HG02973 (cell line): ENCODE data around the gene TFF1.
A peak's percentile ranks its signal among the peaks of the same experiment; 100 is the strongest.

Source experiments
- ATAC-seq: cut with Tn5 transposase; IDR thresholded peaks from one replicate; pipeline ENCODE4 v1.9.1; 2021; ENCODE audit warnings: moderate library complexity; ENCODE audit not compliant: unreplicated experiment

The TFF1 gene

GRCh38 chr21:42400525-42400924 lies 34.2 kb upstream of the TFF1 start:
- ATAC-seq = no peak

DNA sequence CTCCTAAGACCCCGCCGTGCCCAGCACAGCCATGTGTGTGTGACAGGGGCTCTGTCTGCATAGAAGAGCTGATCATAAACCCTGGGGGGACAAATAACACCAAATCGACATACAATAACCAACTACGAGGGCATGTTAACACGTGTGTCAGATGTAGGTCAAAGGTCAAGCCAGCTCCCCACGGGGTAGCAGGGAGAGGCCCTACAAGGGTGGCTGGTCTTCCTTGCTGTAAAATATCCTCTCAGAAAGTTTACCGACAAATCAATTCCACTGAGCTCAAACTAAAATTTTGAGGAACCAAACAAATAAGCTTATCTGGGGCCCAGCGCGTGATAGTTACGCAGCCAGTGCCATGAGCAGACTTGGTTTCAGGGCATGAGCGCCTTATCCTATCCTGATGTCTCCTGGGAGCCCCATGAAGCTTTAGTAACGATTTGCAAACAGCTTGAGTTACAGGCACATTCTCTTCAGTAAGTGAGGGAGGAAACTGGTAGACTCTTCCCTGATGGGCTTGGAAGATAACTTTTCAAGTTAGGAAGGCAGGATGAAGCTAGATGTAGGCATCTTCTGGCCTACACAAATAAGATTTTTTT lies 32.2 kb upstream of the TFF1 start:
- ATAC-seq = no peak

- no peak for ATAC-seq
These were observed 31.5 kb upstream of the TFF1 start for GRCh38 chr21:42397746-42398394.

GRCh38 chr21:42396799-42397745 lies 30.7 kb upstream of the TFF1 start:
- no peak for ATAC-seq

DNA sequence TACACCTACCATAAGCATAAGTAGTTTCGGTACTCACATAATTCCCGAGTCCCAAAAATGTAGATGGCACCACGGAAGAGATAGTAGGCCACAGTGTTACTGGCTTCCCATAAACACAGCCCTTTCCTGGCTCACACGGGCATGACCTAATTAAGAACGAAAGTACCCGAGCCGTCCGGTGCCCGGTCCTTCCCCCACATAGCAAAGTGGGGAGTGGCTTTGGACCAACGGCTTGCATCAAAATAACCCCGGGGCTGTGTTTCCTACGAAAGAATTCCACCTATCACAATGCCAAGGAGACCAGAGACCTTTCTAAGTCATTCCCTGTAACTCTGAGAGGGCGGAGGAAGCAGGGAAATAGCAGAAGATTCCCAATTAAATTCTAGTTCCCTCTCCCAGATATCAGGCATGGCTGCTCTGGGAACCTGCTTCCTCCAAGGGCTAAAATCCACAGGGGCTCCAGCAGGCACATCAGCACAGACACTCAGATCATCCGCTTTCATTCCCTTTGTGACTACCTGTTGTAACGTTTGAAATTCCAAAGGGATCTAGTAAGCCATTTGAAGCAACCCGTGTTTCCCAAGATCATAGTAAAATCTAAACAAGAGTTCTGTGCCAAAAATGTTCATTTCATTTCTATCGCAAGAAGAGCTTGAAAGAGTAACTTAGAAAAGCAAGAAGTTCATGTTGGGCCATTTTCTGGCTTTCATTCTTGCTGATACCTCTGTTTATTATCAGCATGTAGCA lies 29.7 kb upstream of the TFF1 start, which contains the start of gene TMPRSS3:
TSS of gene TMPRSS3 (minus strand) at position 148 of the 747 bp plus-strand sequence. CDS start 635 bp downstream, outside the sequence.
- ATAC-seq = no peak

DNA sequence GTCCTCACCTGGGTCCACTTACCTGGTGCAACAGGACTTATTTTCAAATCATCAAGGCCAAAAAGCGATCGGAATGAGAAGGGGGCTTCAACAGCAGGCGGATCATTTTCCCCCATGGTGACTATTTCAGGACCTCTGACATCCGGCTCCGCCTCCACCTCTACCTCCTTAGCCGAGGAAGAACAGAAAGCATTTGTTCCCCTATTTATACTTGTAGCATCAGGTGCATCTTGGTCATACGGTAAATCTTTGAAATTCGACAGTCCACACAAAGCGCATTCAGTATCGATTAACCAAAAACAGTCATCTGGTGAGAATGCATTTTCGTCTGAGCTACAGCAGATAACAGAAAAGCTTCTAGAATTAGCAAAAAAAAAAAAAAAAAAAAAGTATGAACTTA lies 29.0 kb upstream of the TFF1 start:
- no peak for ATAC-seq

DNA sequence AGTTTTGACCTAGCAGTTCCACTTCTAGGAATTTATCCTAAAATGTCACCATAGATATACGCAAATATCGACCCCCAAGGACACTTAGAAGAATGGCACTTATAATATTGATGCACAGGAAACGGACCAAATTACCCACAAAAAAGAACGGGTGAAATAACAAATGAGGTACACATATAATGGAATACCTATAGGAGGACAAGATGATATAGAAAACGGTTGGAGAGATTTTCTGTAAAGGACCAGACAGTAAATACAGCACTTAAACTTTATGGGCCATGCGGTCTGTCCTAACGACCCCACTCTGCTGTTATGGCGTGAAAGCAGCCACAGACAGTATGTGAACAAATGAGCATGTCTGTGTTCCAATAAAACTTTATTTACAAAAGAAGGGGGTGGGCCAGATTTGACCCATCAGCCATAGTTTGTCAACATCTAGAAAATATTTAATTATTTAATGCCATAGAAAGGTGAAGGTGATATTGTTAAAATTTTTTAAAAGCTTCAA lies 27.2 kb upstream of the TFF1 start:
- ATAC-seq = no peak

DNA sequence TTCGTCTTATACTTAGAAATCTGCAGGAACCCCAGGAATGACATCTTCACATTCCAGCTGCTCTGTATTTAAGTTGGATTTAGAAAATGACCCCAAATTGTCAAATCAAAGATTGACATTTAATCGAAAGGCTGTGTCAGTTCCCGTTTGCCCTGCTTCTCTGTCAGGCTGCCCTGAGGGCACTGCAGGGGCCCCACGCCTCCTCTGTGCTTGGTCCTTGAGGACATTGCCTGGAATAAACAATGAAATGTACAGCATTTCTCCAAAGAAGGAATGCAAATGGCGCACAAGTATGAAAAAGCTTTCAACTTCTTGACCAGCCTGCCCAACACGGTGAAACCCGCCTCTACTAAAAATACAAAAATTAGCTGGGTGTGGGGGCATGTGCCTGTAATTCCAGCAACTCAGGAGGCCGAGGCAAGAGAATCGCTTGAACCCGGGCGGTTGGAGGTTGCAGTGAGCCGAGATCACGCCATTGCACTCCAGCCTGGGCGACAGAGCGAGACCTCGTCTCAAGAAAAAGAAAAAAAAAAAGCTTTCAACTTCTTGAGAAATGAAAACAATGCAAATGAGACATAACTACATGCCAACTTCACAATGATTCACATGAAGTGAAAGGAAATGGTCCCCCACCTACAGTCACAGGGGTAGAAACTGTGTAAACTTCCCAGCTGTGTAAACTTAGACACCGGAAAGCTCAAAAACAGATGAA lies 26.6 kb upstream of the TFF1 start:
- peak; percentile 56 for ATAC-seq

GRCh38 chr21:42391297-42391696 lies 25.0 kb upstream of the TFF1 start:
- no peak for ATAC-seq

- no peak for ATAC-seq
These were observed 24.4 kb upstream of the TFF1 start for GRCh38 chr21:42390696-42391095.

DNA sequence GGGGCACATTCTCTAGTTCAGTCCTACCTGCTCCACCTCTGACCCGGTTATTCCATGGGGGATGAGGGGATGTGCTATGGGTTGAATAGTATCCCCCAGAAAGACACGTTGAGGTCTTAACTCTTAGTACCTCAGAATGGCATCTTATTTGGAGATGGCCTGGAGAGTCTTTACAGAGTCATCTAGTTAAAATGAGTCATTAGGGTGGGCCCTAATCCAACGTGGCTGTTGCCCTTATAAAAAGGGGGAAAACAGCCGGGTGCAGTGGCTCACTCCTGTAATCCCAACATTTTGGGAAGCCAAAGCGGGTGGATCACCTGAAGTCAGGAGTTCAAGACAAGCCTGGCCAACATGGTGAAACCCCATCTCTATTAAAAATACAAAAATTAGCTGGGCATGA lies 23.9 kb upstream of the TFF1 start:
- no peak for ATAC-seq

DNA sequence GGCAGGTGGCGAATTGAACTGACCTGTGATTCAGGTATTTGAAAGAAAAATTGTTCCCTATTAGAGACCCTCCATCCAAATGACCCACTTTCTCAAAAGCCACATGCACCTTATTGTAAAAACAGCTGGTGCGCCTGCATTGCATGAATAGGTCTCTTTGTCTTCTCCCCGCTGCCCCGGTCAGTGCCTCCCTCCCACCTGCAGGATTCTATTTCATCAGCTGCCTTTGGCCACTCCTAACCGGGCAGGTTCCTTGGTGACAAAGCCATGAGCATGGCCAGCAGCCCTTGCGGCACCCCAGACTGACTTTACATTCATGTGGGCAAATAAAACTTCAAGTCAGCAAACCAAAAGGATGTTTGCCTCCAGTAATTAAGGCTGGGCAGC lies 23.1 kb upstream of the TFF1 start:
- ATAC-seq = no peak

DNA sequence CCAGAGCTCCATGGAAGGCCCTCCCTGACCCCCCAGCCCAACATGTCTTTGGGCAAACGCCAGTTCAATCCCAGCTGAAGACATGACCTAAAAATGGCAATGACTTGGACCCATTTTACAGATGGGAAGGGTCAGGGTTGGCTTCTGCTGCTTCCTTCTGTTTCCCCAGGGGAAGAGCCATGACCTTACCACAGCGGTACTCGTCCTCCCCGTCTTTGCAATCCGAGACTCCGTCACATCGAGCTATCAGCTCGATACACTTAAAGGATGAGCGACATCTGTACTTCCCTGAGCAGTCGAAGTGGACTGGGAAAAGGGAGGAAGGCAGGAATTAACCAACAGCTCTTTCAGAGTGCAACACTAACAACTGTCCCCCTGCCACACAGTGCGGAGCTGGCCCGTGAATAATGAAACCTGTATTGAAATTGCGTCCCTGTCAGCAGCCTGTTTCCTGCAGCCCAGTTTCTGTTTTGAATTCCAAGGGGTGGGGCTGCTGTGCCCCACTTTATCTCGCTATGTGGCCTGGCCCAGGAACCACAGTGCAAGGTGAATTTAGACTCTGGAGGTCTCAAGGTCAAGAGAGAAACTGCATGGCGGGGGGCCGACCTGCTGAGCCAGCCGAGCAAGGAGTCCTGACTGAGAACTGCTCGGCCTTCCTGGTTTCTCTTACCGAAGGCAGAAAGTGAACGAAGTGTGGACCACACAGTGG lies 22.6 kb upstream of the TFF1 start:
- ATAC-seq = no peak

GRCh38 chr21:42387843-42388340 lies 21.6 kb upstream of the TFF1 start:
- no peak for ATAC-seq

DNA sequence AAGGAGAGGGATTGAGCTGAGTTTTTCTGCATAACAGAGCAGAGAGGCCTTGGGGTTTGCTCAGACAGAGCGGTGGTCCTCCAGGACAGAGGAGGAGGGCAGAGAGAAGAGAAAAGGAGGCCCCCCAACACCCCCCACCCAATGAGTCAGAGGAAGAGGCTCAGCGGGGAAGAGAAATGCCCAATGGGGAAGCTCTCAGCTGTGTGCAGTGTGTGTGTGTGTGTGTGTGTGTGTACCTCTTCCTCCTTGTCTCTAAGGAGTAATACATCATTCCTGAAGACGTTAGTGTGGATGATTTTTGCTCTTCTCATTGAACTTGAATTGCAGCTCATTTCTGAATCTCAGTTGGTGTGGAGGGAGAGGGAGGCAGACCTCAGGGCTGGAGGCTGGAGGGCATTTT lies 20.8 kb upstream of the TFF1 start:
- no peak for ATAC-seq

DNA sequence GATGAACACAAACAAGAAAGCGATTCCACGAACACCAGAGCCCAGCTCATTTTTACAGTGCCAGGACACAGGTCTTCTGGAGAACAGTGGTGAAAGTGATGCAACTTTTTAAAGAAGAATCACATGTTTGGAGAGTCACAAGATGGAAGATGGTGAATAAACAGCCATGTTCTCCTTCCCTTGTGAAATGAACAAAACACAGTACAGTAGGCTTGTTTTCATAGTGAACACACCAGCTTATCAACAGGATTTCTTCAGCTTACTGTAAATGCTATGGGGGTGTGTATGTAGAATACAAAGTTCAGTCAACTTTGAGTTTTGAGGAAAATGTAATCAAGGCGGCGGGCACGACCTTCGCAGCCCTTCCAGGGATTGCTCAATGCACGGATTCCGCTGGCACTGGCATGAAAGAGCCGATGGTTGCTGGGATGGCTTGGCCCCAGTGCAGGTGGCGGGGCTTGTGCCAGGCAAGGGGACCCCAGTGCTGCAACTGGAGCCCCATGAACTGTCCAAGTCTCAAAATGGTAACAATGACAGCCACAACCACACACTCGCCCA lies 19.8 kb upstream of the TFF1 start:
- no peak for ATAC-seq

- no peak for ATAC-seq
These were observed 19.3 kb upstream of the TFF1 start for GRCh38 chr21:42385619-42386018.

DNA sequence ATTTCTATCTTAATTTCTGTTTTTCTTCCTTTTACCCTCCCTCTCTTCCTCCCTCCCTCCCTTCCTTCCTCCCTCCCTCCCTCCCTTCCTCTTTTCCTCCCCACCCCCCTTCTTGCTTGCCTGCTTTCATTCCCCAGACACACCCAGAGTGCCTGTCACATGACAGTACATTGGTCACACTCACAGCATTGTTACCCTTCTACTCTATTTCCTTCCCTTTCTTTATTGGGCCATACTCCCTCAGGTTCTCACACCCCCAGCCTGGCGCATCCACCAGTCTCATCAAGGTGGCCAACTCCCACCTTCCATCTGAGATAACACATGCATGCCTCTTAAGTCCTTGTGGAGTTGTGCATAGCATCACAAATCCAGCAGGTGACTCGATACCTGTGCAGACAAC lies 18.7 kb upstream of the TFF1 start:
- no peak for ATAC-seq
